Right hindlimb (tissue), 1 donor: ENCODE data around the gene ATP6V0A1.
A peak's percentile ranks its signal among the peaks of the same experiment; 100 is the strongest.
"Not testable (repeated sequence)": the region's sequence is repeated elsewhere in the genome, so short reads cannot be mapped to it uniquely, and the experiment has no call there.

Source experiments
- DNase-seq: peaks from one replicate; pipeline ENCODE4 v3.0.0-alpha.2; 2018

Gene ATP6V0A1

GRCh38 chr17:42520540-42520951, 61.9 kb downstream of the ATP6V0A1 start:
- peak; percentile 65 for DNase-seq

- no peak for DNase-seq
Measured at GRCh38 chr17:42521036-42521435, 62.4 kb downstream of the ATP6V0A1 start.

GRCh38 chr17:42521666-42522262, 63.1 kb downstream of the ATP6V0A1 start:
- no peak for DNase-seq

GRCh38 chr17:42522263-42522790, 63.6 kb downstream of the ATP6V0A1 start:
- DNase-seq: no peak

- no peak for DNase-seq
Measured at GRCh38 chr17:42522798-42523278, 64.2 kb downstream of the ATP6V0A1 start.

- DNase-seq: no peak
Measured at GRCh38 chr17:42525221-42525620, 66.5 kb downstream of the ATP6V0A1 start.

GRCh38 chr17:42526031-42526444, 67.4 kb downstream of the ATP6V0A1 start:
- no peak for DNase-seq

GRCh38 chr17:42527932-42528331, 69.3 kb downstream of the ATP6V0A1 start:
- DNase-seq: no peak

- no peak for DNase-seq
Measured at GRCh38 chr17:42529061-42529460, 70.4 kb downstream of the ATP6V0A1 start.

GRCh38 chr17:42530952-42531454, 72.3 kb downstream of the ATP6V0A1 start:
- DNase-seq: no peak

GRCh38 chr17:42531455-42532354, 73.0 kb downstream of the ATP6V0A1 start:
- DNase-seq: peak; percentile 66

- no peak for DNase-seq
Measured at GRCh38 chr17:42535155-42536047, 76.7 kb downstream of the ATP6V0A1 start.

- DNase-seq: peak; percentile 97
Measured at GRCh38 chr17:42536048-42536371, 77.3 kb downstream of the ATP6V0A1 start, which contains the start of gene NAGLU. Gene NAGLU (plus strand): TSS chr17:42536241. CDS start chr17:42536273, 32 bp downstream.

- DNase-seq: peak; percentile 92
Measured at GRCh38 chr17:42536372-42537155, 77.9 kb downstream of the ATP6V0A1 start.

GRCh38 chr17:42537156-42537805, 78.6 kb downstream of the ATP6V0A1 start:
- no peak for DNase-seq

GRCh38 chr17:42537826-42538451, 79.3 kb downstream of the ATP6V0A1 start:
- DNase-seq: no peak

GRCh38 chr17:42538482-42538881, 79.8 kb downstream of the ATP6V0A1 start:
- no peak for DNase-seq

- not testable (repeated sequence) for DNase-seq
Measured at GRCh38 chr17:42540558-42540957, 81.9 kb downstream of the ATP6V0A1 start.

- no peak for DNase-seq
Measured at GRCh38 chr17:42541041-42541833, 82.6 kb downstream of the ATP6V0A1 start.
